HCT116 (cell line): ENCODE results near the gene RBPJ. TPM values are rescaled to one million over a fixed set of nuclear protein-coding genes. Genes with fewer than 3 reads are reported as not detected.

Source experiments
- ATAC-seq: fragments of 200-7000 bp; cut with Tn5 transposase; 2 replicates; pipeline ENCODE4 v1.9.1; 2020; ENCODE audit warnings: mild to moderate bottlenecking, moderate library complexity
- BruUV-seq: library from RNA; stranded (reverse); fragments of 400-500 nt; replicated peaks from 2 replicates; lab custom pipeline; 2021; lab: Mats Ljungman, UMichigan
- CTCF ChIA-PET: fragments of 300-600 bp; sonication (Branson Sonifier 250); formaldehyde crosslinking; loops from one replicate; lab custom pipeline; 2021; ENCODE audit warnings: antibody characterized with exemption; lab: Charles Lee
- POLR2A ChIA-PET: fragments of 300-600, 350-600 bp; sonication (Branson Sonifier 250); formaldehyde crosslinking; loops from one replicate; lab custom pipeline; 2021; ENCODE audit warnings: antibody characterized with exemption; lab: Charles Lee
- RAD21 ChIA-PET, 2 experiments: fragments of 300-600 bp; sonication (Branson Sonifier 250); formaldehyde crosslinking; loops; one replicate each; lab custom pipeline; 2023; ENCODE audit warnings: low total read pairs in 2 of 2; ENCODE audit not compliant: uncharacterized antibody in 2 of 2, unreplicated experiment in 2 of 2, low non-redundant PET in 1 of 2; lab: Charles Lee
- DNase-seq: peaks from one replicate; pipeline ENCODE4 v3.0.0-alpha.2; 2010; ENCODE audit warnings: low read depth, low spot score
- H2AFZ ChIP-seq: fragments of 200-600 bp; shearing (Covaris generic), sonication (generic); 2 replicates; pipeline ENCODE4 v1.6.1; 2017; ENCODE audit warnings: low read depth, mixed run types, mixed read lengths, antibody characterized with exemption, low read length; ENCODE audit not compliant: poor library complexity, severe bottlenecking
- H3K27ac ChIP-seq: 2 replicates; pipeline ENCODE4 v1.5.1; 2012; ENCODE audit warnings: low read depth, low read length
- H3K27me3 ChIP-seq: fragments of 200-600 bp; sonication (generic); 2 replicates; pipeline ENCODE4 v1.6.1; 2016; ENCODE audit warnings: mixed run types, low read length, mixed read lengths; ENCODE audit not compliant: insufficient read depth
- H3K36me3 ChIP-seq, 2 experiments: fragments of 200-500 bp in 1 of 2; fragments of 200-600 bp in 1 of 2; sonication (Bioruptor generic) in 1 of 2; sonication (generic) in 1 of 2; 2 replicates each; pipeline versions ENCODE4 v1.5.1 to v1.6.1; 2014 to 2016; ENCODE audit warnings: low read length in 2 of 2, inconsistent platforms in 1 of 2, mixed read lengths in 1 of 2, mixed run types in 1 of 2; ENCODE audit not compliant: insufficient read depth in 2 of 2, control insufficient read depth in 1 of 2
- H3K4me1 ChIP-seq, 2 experiments: fragments of 200-600 bp in 1 of 2; sonication (generic) in 1 of 2; 2 replicates each; pipeline versions ENCODE4 v1.5.1 to v1.6.1; 2012 to 2017; ENCODE audit warnings: low read length in 2 of 2, inconsistent platforms in 1 of 2, mild to moderate bottlenecking in 1 of 2, mixed read lengths in 1 of 2, mixed run types in 1 of 2, moderate library complexity in 1 of 2; ENCODE audit not compliant: insufficient read depth in 2 of 2, control insufficient read depth in 1 of 2
- H3K4me2 ChIP-seq: fragments of 200-600 bp; sonication (generic); 2 replicates; pipeline ENCODE4 v1.6.1; 2017; ENCODE audit warnings: mixed run types, low read length, mixed read lengths
- H3K4me3 ChIP-seq, 2 experiments: fragments of 200-600 bp in 1 of 2; sonication (generic) in 1 of 2; replicated peaks in 1 of 2; 2 replicates each; pipeline ENCODE4 v1.5.1; 2011 to 2016; ENCODE audit warnings: low read length in 2 of 2, control low read depth in 1 of 2, low read depth in 1 of 2, mild to moderate bottlenecking in 1 of 2, mixed read lengths in 1 of 2, mixed run types in 1 of 2
- H3K79me2 ChIP-seq: fragments of 200-600 bp; sonication (generic); 2 replicates; pipeline ENCODE4 v1.6.1; 2017; ENCODE audit warnings: mild to moderate bottlenecking, mixed run types, low read length, moderate library complexity, mixed read lengths; ENCODE audit not compliant: insufficient read depth
- H3K9ac ChIP-seq: fragments of 200-600 bp; sonication (generic); 2 replicates; pipeline ENCODE4 v1.6.1; 2016; ENCODE audit warnings: low read length, mixed read lengths
- H3K9me2 ChIP-seq: fragments of 200-600 bp; sonication (generic), shearing (Covaris generic); 2 replicates; pipeline ENCODE4 v1.6.1; 2017; ENCODE audit warnings: mixed run types, mild to moderate bottlenecking, moderate library complexity; ENCODE audit not compliant: insufficient read depth
- H3K9me3 ChIP-seq, 2 experiments: fragments of 200-500 bp in 1 of 2; fragments of 200-600 bp in 1 of 2; sonication (Bioruptor generic) in 1 of 2; sonication (generic) in 1 of 2; 2 replicates each; pipeline ENCODE4 v1.6.1; 2014 to 2017; ENCODE audit warnings: low read length in 2 of 2, mixed read lengths in 2 of 2, inconsistent platforms in 1 of 2, low read depth in 1 of 2, mild to moderate bottlenecking in 1 of 2, mixed run types in 1 of 2, moderate library complexity in 1 of 2; ENCODE audit not compliant: control insufficient read depth in 1 of 2, insufficient read depth in 1 of 2
- H4K20me1 ChIP-seq: fragments of 200-600 bp; sonication (generic), shearing (Covaris generic); 2 replicates; pipeline ENCODE4 v1.6.1; 2017; ENCODE audit warnings: mixed run types, mild to moderate bottlenecking, moderate library complexity; ENCODE audit not compliant: insufficient read depth
- CEBPB ChIP-seq: IDR thresholded peaks from 2 replicates; pipeline ENCODE4 v1.6.1; 2012; ENCODE audit warnings: low read depth
- CTCF ChIP-seq, 3 experiments: fragments of 200-600 bp in 1 of 3; sonication (generic) in 1 of 3; IDR thresholded peaks in 2 of 3; conservative IDR thresholded peaks in 1 of 3; 2 replicates each; pipeline ENCODE4 v1.5.1; 2012 to 2017; ENCODE audit warnings: low read depth in 2 of 3, low read length in 2 of 3, antibody characterized with exemption in 1 of 3, borderline replicate concordance in 1 of 3, control low read depth in 1 of 3, mild to moderate bottlenecking in 1 of 3, mixed read lengths in 1 of 3, mixed run types in 1 of 3, moderate library complexity in 1 of 3; ENCODE audit not compliant: insufficient read depth in 1 of 3
- EGR1 ChIP-seq: IDR thresholded peaks from 2 replicates; pipeline ENCODE4 v1.6.1; 2012; ENCODE audit warnings: low read depth
- ELF1 ChIP-seq: IDR thresholded peaks from 2 replicates; pipeline ENCODE4 v1.6.1; 2012; ENCODE audit warnings: low read depth, borderline replicate concordance
- EZH2phosphoT487 ChIP-seq: fragments of 200-600 bp; IDR thresholded peaks from 2 replicates; pipeline ENCODE4 v1.6.1; 2018; ENCODE audit warnings: antibody characterized with exemption, borderline replicate concordance
- JUND ChIP-seq: IDR thresholded peaks from 2 replicates; pipeline ENCODE4 v1.6.1; 2012
- POLR2AphosphoS5 ChIP-seq: IDR thresholded peaks from 2 replicates; pipeline ENCODE4 v1.6.1; 2011; ENCODE audit warnings: mild to moderate bottlenecking, low read depth, low read length, moderate library complexity
- RAD21 ChIP-seq: IDR thresholded peaks from 2 replicates; pipeline ENCODE4 v1.6.1; 2012; ENCODE audit warnings: low read depth, mild to moderate bottlenecking
- SIN3A ChIP-seq: IDR thresholded peaks from 2 replicates; pipeline ENCODE4 v1.6.1; 2012; ENCODE audit warnings: low read depth
- TCF7L2 ChIP-seq: IDR thresholded peaks from 2 replicates; pipeline ENCODE4 v1.7.0; 2011; ENCODE audit warnings: borderline replicate concordance, inconsistent platforms; ENCODE audit not compliant: insufficient read depth, insufficient read length; ENCODE audit errors: extremely low read depth
- ZFX ChIP-seq: fragments of 450-650 bp; IDR thresholded peaks from 2 replicates; pipeline ENCODE4 v1.6.1; 2017
- ZNF274 ChIP-seq: fragments of 200-500 bp; sonication (Bioruptor generic); IDR thresholded peaks from 2 replicates; pipeline ENCODE4 v1.6.1; 2014; ENCODE audit warnings: mild to moderate bottlenecking, low read depth, low read length, inconsistent platforms
- intact Hi-C: fragments of 100-400 bp; cut with micrococcal nuclease; formaldehyde crosslinking; loops from 2 replicates; pipeline ENCODE4 v1.10.0; 2022
- total RNA-seq: library from RNA; stranded (reverse); gene quantifications from one replicate; pipeline ENCODE4 v1.2.1, GENCODE V29; 2021; ENCODE audit not compliant: unreplicated experiment
- TF ChIP-seq, protein P1 (sequence below): IDR thresholded peaks from 2 replicates; pipeline ENCODE4 v1.6.1; 2012
- TF ChIP-seq, protein P2 (sequence below): IDR thresholded peaks from 2 replicates; pipeline ENCODE4 v1.6.1; 2012

Gene RBPJ
- total RNA-seq, 1 experiment from 2014 or later: 72.7 TPM

DNA sequence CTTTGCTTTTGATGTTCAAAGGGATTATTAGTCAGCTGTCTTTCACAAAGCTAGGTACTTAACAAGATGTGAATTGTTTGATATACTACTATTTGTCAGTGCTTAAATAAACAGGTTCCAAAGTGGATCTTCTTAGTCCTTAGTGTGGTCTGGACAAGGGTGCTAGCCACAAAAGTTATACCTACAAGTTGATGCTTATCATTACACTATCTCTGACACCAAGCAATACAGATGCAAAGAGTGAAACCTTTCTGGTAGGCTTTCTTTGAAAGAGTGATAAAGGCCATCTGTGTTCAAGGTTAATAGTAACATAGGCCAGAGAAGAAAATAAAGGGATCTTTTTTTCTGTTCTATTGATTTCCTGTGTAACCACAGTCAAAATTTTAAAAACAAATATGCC, 12.2 kb upstream of the RBPJ start:
- H3K4me2 ChIP-seq: no peak overlapping the region
- no peaks in the 10 kb centered on the region for H3K4me1 ChIP-seq
- no peak overlapping the region for H2AFZ ChIP-seq
- H3K4me3 ChIP-seq: no peak overlapping the region
- no peaks in the 10 kb centered on the region for H3K27me3 ChIP-seq
- no peaks in the 10 kb centered on the region for H3K36me3 ChIP-seq
- ATAC-seq (no peak), DNase-seq (no peak)
- ChIA-PET CTCF (no interaction called here), RAD21 (no interaction called here), POLR2A (no interaction called here)
- H3K9ac ChIP-seq: no peak overlapping the region
- no peaks in the 10 kb centered on the region for H3K79me2 ChIP-seq
- H4K20me1 ChIP-seq: no peaks in the 10 kb centered on the region
- no peak for TF ChIP-seq POLR2AphosphoS5
- TF ChIP-seq, protein P1, sequence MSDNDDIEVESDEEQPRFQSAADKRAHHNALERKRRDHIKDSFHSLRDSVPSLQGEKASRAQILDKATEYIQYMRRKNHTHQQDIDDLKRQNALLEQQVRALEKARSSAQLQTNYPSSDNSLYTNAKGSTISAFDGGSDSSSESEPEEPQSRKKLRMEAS: no peak
- TF ChIP-seq, protein P2, sequence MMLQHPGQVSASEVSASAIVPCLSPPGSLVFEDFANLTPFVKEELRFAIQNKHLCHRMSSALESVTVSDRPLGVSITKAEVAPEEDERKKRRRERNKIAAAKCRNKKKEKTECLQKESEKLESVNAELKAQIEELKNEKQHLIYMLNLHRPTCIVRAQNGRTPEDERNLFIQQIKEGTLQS: no peak
- TF ChIP-seq EZH2phosphoT487: no peak
- TF ChIP-seq CEBPB: no peak
- no peak for TF ChIP-seq JUND
- no peak for TF ChIP-seq TCF7L2
- TF ChIP-seq EGR1: no peak
- TF ChIP-seq ZNF274: no peak
- TF ChIP-seq SIN3A: no peak
- no peak for TF ChIP-seq RAD21
- no peak for TF ChIP-seq CTCF (IDR thresholded peaks at IDR 0.05 in 2 of 3, conservative IDR thresholded peaks at IDR 0.05 in 1 of 3; ENCODE audit: borderline replicate concordance in 1 of 3, insufficient read depth in 1 of 3, low read depth in 2 of 3, low read length in 2 of 3)
- TF ChIP-seq ZFX: no peak
- no peak for TF ChIP-seq ELF1
- intact Hi-C loops: no loop called here
- no peaks in the 10 kb centered on the region for H3K9me2 ChIP-seq
- no peaks in the 10 kb centered on the region for H3K9me3 ChIP-seq
- no peak overlapping the region for H3K27ac ChIP-seq
- no TSS peak for BruUV-seq
